ENCODE data around the gene MLC1. TPM values are rescaled to one million over a fixed set of nuclear protein-coding genes. Genes with fewer than 3 reads are reported as not detected.

The MLC1 gene
- total RNA-seq, 4 donors from 2014 or later = under 0.01 to 0.70 TPM; not detected in 2

DNA sequence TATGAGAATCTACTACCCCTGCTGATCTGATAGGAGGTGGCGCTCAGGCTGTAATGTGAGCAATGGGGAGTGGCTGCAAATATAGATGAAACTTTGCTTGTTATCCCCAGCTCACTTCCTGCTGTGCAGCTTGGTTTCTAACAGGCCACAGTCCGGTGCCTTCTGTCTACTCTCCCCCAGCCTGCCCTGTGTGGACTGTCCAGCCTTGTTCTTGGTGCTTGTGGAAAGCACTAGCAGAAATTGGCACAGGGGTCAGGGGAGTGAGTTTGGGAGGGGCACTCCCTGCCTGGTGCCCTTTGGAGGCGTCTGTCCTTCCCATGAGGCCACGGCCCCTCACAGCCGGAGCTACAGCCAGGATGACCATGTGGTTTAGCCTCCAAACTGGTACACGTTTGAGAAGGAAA is 18.9 kb upstream of the MLC1 start:
- intact Hi-C loops (cut with DNase I) = no loop called here
- Histone ChIP-seq H3K27ac (no peak overlapping the region), H3K4me3 (no peak overlapping the region), H3K4me1 (peaks cover 0 to 9% (median 0%) of the 10 kb centered on the region in 3 donors), H3K36me3 (no peaks in the 10 kb centered on the region), H3K27me3 (no peaks in the 10 kb centered on the region), H3K9me3 (no peaks in the 10 kb centered on the region)
- 68 to 74% methylated on average over 4 of the region's 6 CpGs for WGBS, 2 donors
- TF ChIP-seq POLR2A (IDR thresholded peaks at IDR 0.05) = no peak
- TF ChIP-seq, protein P1, sequence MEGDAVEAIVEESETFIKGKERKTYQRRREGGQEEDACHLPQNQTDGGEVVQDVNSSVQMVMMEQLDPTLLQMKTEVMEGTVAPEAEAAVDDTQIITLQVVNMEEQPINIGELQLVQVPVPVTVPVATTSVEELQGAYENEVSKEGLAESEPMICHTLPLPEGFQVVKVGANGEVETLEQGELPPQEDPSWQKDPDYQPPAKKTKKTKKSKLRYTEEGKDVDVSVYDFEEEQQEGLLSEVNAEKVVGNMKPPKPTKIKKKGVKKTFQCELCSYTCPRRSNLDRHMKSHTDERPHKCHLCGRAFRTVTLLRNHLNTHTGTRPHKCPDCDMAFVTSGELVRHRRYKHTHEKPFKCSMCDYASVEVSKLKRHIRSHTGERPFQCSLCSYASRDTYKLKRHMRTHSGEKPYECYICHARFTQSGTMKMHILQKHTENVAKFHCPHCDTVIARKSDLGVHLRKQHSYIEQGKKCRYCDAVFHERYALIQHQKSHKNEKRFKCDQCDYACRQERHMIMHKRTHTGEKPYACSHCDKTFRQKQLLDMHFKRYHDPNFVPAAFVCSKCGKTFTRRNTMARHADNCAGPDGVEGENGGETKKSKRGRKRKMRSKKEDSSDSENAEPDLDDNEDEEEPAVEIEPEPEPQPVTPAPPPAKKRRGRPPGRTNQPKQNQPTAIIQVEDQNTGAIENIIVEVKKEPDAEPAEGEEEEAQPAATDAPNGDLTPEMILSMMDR (IDR thresholded peaks at IDR 0.05) = no peak
- no peak for DNase-seq

DNA sequence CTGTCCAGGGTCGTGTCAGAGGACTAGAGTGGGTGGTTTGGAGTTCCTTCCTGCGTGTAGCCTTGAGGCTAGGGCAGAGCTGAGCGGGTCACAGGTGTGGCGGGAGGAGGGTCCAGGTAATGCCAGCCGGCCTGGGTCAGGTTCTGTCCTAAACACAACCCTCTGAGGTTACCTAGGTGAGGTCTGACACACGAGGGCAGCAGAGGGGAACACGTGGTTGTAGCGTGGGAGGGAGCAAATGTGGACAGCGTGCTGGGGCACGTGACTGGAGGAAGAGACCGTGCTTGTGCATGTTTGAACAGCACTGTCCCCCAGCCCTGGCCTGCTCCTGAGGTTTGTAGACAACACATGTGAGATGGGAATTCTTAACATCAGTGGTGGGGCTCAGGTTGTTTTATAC is 17.7 kb upstream of the MLC1 start:
- DNase-seq = no peak
- WGBS, 2 donors = 44 to 56% methylated on average over 6 to 10 of the region's 11 CpGs
- H3K36me3 ChIP-seq = no peaks in the 10 kb centered on the region
- TF ChIP-seq, protein P1 (IDR thresholded peaks at IDR 0.05) = no peak
- no peak for TF ChIP-seq POLR2A (IDR thresholded peaks at IDR 0.05)
- no peaks in the 10 kb centered on the region for H3K27me3 ChIP-seq
- H3K27ac ChIP-seq = no peak overlapping the region
- no peaks in the 10 kb centered on the region for H3K9me3 ChIP-seq
- intact Hi-C loops (cut with DNase I) = no loop called here
- no peak overlapping the region for H3K4me3 ChIP-seq
- peaks cover 0 to 9% (median 0%) of the 10 kb centered on the region in 3 donors for H3K4me1 ChIP-seq

DNA sequence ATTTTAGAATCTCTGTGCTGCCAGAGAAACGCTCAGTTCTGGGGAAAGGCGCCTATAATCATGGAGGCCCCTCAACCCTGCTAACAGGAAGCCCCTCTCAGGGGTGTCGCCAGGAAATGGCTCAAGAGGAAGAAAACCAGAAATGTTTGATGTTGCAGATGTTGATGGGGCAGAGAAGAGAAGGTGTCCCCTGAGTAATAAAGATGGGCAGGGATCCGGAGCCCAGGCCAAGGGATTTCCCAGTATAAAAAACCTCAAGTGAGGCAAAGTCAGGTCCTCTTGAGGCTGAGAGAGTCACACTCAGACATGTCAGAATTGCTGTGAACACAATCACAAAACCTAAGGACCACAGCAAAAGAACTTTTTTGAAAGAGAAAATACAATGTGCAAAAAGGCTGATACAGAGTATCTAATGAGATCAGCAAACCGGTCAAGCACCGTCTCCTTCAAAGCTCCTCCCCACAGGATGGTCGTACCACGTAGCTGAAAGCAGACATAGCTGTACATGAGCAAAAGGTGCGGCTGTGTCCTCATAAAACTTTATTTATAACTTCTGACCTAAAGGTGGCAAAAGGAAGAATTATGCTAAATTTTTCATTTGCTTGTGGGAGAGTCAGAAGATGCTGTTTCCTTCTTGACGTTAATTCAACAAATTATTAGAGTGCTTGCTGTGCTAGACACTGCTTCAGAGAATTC is 16.8 kb upstream of the MLC1 start:
- H3K36me3 ChIP-seq = no peaks in the 10 kb centered on the region
- intact Hi-C loops (cut with DNase I) = no loop called here
- H3K9me3 ChIP-seq = no peaks in the 10 kb centered on the region
- H3K27ac ChIP-seq = no peak overlapping the region
- no peak for TF ChIP-seq POLR2A (IDR thresholded peaks at IDR 0.05)
- TF ChIP-seq, protein P1 (IDR thresholded peaks at IDR 0.05) = no peak
- WGBS, 2 donors = 80 to 81% methylated on average over 9 of the region's 10 CpGs
- H3K27me3 ChIP-seq = no peaks in the 10 kb centered on the region
- DNase-seq = no peak
- H3K4me1 ChIP-seq = peaks cover 0 to 9% (median 0%) of the 10 kb centered on the region in 3 donors
- H3K4me3 ChIP-seq = no peak overlapping the region

DNA sequence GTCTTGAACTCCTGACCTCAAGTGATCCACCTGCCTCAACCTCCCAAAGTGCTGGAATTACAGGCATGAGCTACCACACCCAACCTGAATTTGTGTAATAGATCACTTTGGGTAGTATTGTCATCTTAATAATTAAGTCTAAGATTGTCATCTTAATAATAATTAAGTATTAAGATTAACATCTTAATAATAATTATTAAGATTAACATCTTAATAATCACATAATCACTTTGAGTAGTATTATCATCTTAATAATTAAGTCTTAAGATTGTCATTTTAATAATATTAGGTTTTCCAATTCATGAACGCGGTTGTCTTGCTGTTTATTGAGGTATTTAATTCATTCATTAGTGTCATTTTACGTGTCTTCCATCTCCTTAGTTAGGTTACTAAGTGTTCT is 12.8 kb upstream of the MLC1 start:
- H3K9me3 ChIP-seq = no peaks in the 10 kb centered on the region
- peaks cover 0 to 16% (median 0%) of the 10 kb centered on the region in 4 donors for H3K27me3 ChIP-seq
- no peak overlapping the region for H3K4me3 ChIP-seq
- no peak overlapping the region for H3K27ac ChIP-seq
- TF ChIP-seq POLR2A (IDR thresholded peaks at IDR 0.05) = no peak
- TF ChIP-seq, protein P1 (IDR thresholded peaks at IDR 0.05) = no peak
- no peaks in the 10 kb centered on the region for H3K36me3 ChIP-seq
- no peak for DNase-seq
- no peaks in the 10 kb centered on the region for H3K4me1 ChIP-seq
- 91 to 95% methylated on average over 3 of the region's 3 CpGs for WGBS, 2 donors
- intact Hi-C loops (cut with DNase I) = no loop called here

DNA sequence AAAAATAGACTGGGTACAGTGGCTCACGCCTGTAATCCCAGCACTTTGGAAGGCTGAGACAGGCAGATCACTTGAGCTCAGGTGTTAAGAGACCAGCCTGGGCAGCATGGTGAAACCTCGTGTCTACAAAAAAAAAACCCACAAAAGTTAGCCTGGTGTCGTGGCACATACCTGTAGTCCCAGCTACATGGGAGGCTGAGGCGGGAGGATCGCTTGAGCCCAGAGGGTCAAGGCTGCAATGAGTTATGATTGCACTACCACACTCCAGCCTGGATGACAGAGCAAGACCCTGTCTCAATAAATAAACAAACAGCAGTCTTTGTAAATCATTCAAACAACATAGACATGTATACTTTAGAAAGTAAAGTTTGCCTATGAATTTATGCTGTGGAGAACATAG is 7.1 kb upstream of the MLC1 start:
- peaks cover 0 to 23% (median 0%) of the 10 kb centered on the region in 4 donors for H3K27me3 ChIP-seq
- H3K9me3 ChIP-seq = no peaks in the 10 kb centered on the region
- no peak overlapping the region for H3K4me3 ChIP-seq
- intact Hi-C loops (cut with DNase I) = no loop called here
- H3K27ac ChIP-seq = no peak overlapping the region
- DNase-seq = no peak
- TF ChIP-seq, protein P1 (IDR thresholded peaks at IDR 0.05) = no peak
- TF ChIP-seq POLR2A (IDR thresholded peaks at IDR 0.05) = no peak
- WGBS, 2 donors = 50 to 51% methylated on average over 1 to 5 of the region's 5 CpGs
- no peaks in the 10 kb centered on the region for H3K36me3 ChIP-seq
- no peaks in the 10 kb centered on the region for H3K4me1 ChIP-seq

Data from esophagus squamous epithelium (tissue), 5 donors.